HEK293 (cell line): ENCODE results near the gene BMS1.

Experiments used
- BCL11B ChIP-seq: fragments of 450-650 bp; formaldehyde crosslinking; IDR thresholded peaks from 2 replicates; pipeline ENCODE4 v1.5.1; 2016; ENCODE audit warnings: low read depth, missing biosample characterization, missing genetic modification characterization
- FEZF1 ChIP-seq: fragments of 450-650 bp; formaldehyde crosslinking; IDR thresholded peaks from 2 replicates; pipeline ENCODE4 v1.5.1; 2016; ENCODE audit warnings: missing biosample characterization, missing genetic modification characterization
- GLIS2 ChIP-seq: fragments of 450-650 bp; formaldehyde crosslinking; IDR thresholded peaks from 2 replicates; pipeline ENCODE4 v1.5.1; 2016; ENCODE audit warnings: missing biosample characterization, missing genetic modification characterization
- HOXC10 ChIP-seq: sonication (generic); formaldehyde crosslinking; IDR thresholded peaks from 2 replicates; pipeline ENCODE4 v1.8.1; 2023; ENCODE audit warnings: mild to moderate bottlenecking, missing genetic modification reagents
- KLF10 ChIP-seq: fragments of 450-650 bp; IDR thresholded peaks from 2 replicates; pipeline ENCODE4 v1.5.1; 2018; ENCODE audit warnings: missing biosample characterization, mild to moderate bottlenecking, missing genetic modification characterization
- KLF8 ChIP-seq: fragments of 450-650 bp; formaldehyde crosslinking; IDR thresholded peaks from 2 replicates; pipeline ENCODE4 v1.5.1; 2016; ENCODE audit warnings: missing biosample characterization, missing genetic modification characterization
- KLF9 ChIP-seq: fragments of 450-650 bp; formaldehyde crosslinking; IDR thresholded peaks from 2 replicates; pipeline ENCODE4 v1.5.1; 2016; ENCODE audit warnings: missing biosample characterization, missing genetic modification characterization, low read depth
- OVOL3 ChIP-seq: fragments of 450-650 bp; formaldehyde crosslinking; IDR thresholded peaks from 2 replicates; pipeline ENCODE4 v1.5.1; 2016; ENCODE audit warnings: missing biosample characterization, missing genetic modification characterization
- PRDM4 ChIP-seq: fragments of 450-650 bp; formaldehyde crosslinking; IDR thresholded peaks from 2 replicates; pipeline ENCODE4 v1.5.1; 2017; ENCODE audit warnings: missing biosample characterization, missing genetic modification characterization
- SALL2 ChIP-seq: fragments of 450-650 bp; formaldehyde crosslinking; IDR thresholded peaks from 2 replicates; pipeline ENCODE4 v1.5.0; 2017; ENCODE audit warnings: missing biosample characterization, mild to moderate bottlenecking, missing genetic modification characterization, borderline replicate concordance
- SCRT2 ChIP-seq: fragments of 450-650 bp; formaldehyde crosslinking; IDR thresholded peaks from 2 replicates; pipeline ENCODE4 v1.5.1; 2016; ENCODE audit warnings: missing biosample characterization, missing genetic modification characterization
- TCF7L2 ChIP-seq: IDR thresholded peaks from 2 replicates; pipeline ENCODE4 v1.6.1; 2011; ENCODE audit warnings: low read depth, mild to moderate bottlenecking, inconsistent platforms, low read length, moderate library complexity, borderline replicate concordance
- ZBTB20 ChIP-seq: fragments of 450-650 bp; formaldehyde crosslinking; IDR thresholded peaks from 2 replicates; pipeline ENCODE4 v1.5.1; 2016; ENCODE audit warnings: missing biosample characterization, missing genetic modification characterization
- ZNF121 ChIP-seq: fragments of 450-650 bp; formaldehyde crosslinking; IDR thresholded peaks from 2 replicates; pipeline ENCODE4 v1.5.1; 2016; ENCODE audit warnings: missing biosample characterization, missing genetic modification characterization
- ZNF16 ChIP-seq: fragments of 450-650 bp; formaldehyde crosslinking; IDR thresholded peaks from 2 replicates; pipeline ENCODE4 v1.5.1; 2016; ENCODE audit warnings: low read depth, missing biosample characterization, missing genetic modification characterization
- ZNF174 ChIP-seq: fragments of 450-650 bp; formaldehyde crosslinking; IDR thresholded peaks from 2 replicates; pipeline ENCODE4 v1.5.0; 2017; ENCODE audit warnings: missing biosample characterization, mild to moderate bottlenecking, missing genetic modification characterization
- ZNF184 ChIP-seq: fragments of 450-650 bp; IDR thresholded peaks from 2 replicates; pipeline ENCODE4 v1.5.1; 2018; ENCODE audit warnings: missing biosample characterization, mild to moderate bottlenecking, missing genetic modification characterization
- ZNF24 ChIP-seq: fragments of 450-650 bp; formaldehyde crosslinking; IDR thresholded peaks from 2 replicates; pipeline ENCODE4 v1.5.1; 2016; ENCODE audit warnings: missing biosample characterization, missing genetic modification characterization
- ZNF302 ChIP-seq: fragments of 450-650 bp; formaldehyde crosslinking; IDR thresholded peaks from 2 replicates; pipeline ENCODE4 v1.5.1; 2016; ENCODE audit warnings: missing biosample characterization, missing genetic modification characterization, low read depth
- ZNF335 ChIP-seq: fragments of 450-650 bp; formaldehyde crosslinking; conservative IDR thresholded peaks from 2 replicates; pipeline ENCODE4 v1.5.1; 2016; ENCODE audit warnings: missing biosample characterization, missing genetic modification characterization
- ZNF571 ChIP-seq: fragments of 450-650 bp; formaldehyde crosslinking; IDR thresholded peaks from 2 replicates; pipeline ENCODE4 v1.5.0; 2017; ENCODE audit warnings: missing biosample characterization, missing genetic modification characterization
- ZNF610 ChIP-seq: fragments of 450-650 bp; formaldehyde crosslinking; IDR thresholded peaks from 2 replicates; pipeline ENCODE4 v1.5.1; 2016; ENCODE audit warnings: missing biosample characterization, missing genetic modification characterization, borderline replicate concordance
- ZNF645 ChIP-seq: fragments of 450-650 bp; formaldehyde crosslinking; IDR thresholded peaks from 2 replicates; pipeline ENCODE4; 2016; ENCODE audit warnings: missing biosample characterization, missing genetic modification characterization
- ZNF777 ChIP-seq: fragments of 450-650 bp; formaldehyde crosslinking; IDR thresholded peaks from 2 replicates; pipeline ENCODE4 v1.5.1; 2017; ENCODE audit warnings: missing biosample characterization, missing genetic modification characterization, borderline replicate concordance
- ZNF843 ChIP-seq: fragments of 450-650 bp; formaldehyde crosslinking; IDR thresholded peaks from 2 replicates; pipeline ENCODE4 v1.5.1; 2016; ENCODE audit warnings: missing biosample characterization, missing genetic modification characterization
- TF ChIP-seq, protein P1 (sequence below): fragments of 450-650 bp; formaldehyde crosslinking; IDR thresholded peaks from 2 replicates; pipeline ENCODE4 v1.5.1; 2016; ENCODE audit warnings: missing biosample characterization, missing genetic modification characterization
- TF ChIP-seq, protein P2 (sequence below): fragments of 450-650 bp; formaldehyde crosslinking; IDR thresholded peaks from 2 replicates; pipeline ENCODE4 v1.5.1; 2017; ENCODE audit warnings: missing biosample characterization, missing genetic modification characterization
- TF ChIP-seq, protein P3 (sequence below): fragments of 450-650 bp; formaldehyde crosslinking; IDR thresholded peaks from 2 replicates; pipeline ENCODE4 v1.5.1; 2016; ENCODE audit warnings: missing biosample characterization, missing genetic modification characterization
- TF ChIP-seq, protein P4 (sequence below): IDR thresholded peaks from 2 replicates; pipeline ENCODE4 v1.6.1; 2011; ENCODE audit warnings: mild to moderate bottlenecking, low read depth, low read length, borderline replicate concordance

BMS1 gene

GRCh38 chr10:42753507-42754154, 29.0 kb upstream of the BMS1 start (continued):
- TF ChIP-seq ZNF121 (tag by site-specific recombination): no peak
- no peak for TF ChIP-seq PRDM4 (tag by site-specific recombination)
- no peak for TF ChIP-seq TCF7L2
- TF ChIP-seq, protein P1, sequence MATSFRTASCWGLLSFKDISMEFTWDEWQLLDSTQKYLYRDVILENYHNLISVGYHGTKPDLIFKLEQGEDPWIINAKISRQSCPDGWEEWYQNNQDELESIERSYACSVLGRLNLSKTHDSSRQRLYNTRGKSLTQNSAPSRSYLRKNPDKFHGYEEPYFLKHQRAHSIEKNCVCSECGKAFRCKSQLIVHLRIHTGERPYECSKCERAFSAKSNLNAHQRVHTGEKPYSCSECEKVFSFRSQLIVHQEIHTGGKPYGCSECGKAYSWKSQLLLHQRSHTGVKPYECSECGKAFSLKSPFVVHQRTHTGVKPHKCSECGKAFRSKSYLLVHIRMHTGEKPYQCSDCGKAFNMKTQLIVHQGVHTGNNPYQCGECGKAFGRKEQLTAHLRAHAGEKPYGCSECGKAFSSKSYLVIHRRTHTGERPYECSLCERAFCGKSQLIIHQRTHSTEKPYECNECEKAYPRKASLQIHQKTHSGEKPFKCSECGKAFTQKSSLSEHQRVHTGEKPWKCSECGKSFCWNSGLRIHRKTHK: no peak
- 0 out of 2 replicates have a peak, but pooled peaks have one; percentile 23 for TF ChIP-seq ZNF24
- TF ChIP-seq, protein P2, sequence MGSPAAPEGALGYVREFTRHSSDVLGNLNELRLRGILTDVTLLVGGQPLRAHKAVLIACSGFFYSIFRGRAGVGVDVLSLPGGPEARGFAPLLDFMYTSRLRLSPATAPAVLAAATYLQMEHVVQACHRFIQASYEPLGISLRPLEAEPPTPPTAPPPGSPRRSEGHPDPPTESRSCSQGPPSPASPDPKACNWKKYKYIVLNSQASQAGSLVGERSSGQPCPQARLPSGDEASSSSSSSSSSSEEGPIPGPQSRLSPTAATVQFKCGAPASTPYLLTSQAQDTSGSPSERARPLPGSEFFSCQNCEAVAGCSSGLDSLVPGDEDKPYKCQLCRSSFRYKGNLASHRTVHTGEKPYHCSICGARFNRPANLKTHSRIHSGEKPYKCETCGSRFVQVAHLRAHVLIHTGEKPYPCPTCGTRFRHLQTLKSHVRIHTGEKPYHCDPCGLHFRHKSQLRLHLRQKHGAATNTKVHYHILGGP (tag by site-specific recombination): no peak
- no peak; the same call in 1 of the 2 replicates for TF ChIP-seq GLIS2 (tag by site-specific recombination)
- TF ChIP-seq KLF9: peak; percentile 43; the same call in 1 of the 2 replicates
- TF ChIP-seq ZNF571 (tag by site-specific recombination): no peak
- TF ChIP-seq ZNF302 (tag by site-specific recombination): no peak
- TF ChIP-seq ZBTB20 (tag by site-specific recombination): peak; percentile 61
- TF ChIP-seq, protein P3, sequence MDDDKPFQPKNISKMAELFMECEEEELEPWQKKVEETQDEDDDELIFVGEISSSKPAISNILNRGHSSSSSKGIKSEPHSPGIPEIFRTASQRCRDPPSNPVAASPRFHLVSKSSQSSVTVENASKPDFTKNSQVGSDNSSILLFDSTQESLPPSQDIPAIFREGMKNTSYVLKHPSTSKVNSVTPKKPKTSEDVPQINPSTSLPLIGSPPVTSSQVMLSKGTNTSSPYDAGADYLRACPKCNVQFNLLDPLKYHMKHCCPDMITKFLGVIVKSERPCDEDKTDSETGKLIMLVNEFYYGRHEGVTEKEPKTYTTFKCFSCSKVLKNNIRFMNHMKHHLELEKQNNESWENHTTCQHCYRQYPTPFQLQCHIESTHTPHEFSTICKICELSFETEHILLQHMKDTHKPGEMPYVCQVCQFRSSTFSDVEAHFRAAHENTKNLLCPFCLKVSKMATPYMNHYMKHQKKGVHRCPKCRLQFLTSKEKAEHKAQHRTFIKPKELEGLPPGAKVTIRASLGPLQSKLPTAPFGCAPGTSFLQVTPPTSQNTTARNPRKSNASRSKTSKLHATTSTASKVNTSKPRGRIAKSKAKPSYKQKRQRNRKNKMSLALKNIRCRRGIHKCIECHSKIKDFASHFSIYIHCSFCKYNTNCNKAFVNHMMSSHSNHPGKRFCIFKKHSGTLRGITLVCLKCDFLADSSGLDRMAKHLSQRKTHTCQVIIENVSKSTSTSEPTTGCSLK (tag by site-specific recombination): no peak
- no peak for TF ChIP-seq ZNF645 (tag by site-specific recombination)
- TF ChIP-seq FEZF1 (tag by site-specific recombination): no peak
- TF ChIP-seq OVOL3 (tag by site-specific recombination): no peak
- TF ChIP-seq ZNF335 (tag by site-specific recombination): peak; percentile 92
- TF ChIP-seq ZNF184 (tag by site-specific recombination): no peak
- TF ChIP-seq KLF8 (tag by site-specific recombination): no peak
- TF ChIP-seq, protein P4, sequence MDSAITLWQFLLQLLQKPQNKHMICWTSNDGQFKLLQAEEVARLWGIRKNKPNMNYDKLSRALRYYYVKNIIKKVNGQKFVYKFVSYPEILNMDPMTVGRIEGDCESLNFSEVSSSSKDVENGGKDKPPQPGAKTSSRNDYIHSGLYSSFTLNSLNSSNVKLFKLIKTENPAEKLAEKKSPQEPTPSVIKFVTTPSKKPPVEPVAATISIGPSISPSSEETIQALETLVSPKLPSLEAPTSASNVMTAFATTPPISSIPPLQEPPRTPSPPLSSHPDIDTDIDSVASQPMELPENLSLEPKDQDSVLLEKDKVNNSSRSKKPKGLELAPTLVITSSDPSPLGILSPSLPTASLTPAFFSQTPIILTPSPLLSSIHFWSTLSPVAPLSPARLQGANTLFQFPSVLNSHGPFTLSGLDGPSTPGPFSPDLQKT: no peak
- no peak for TF ChIP-seq ZNF843
- no peak for TF ChIP-seq ZNF174 (tag by site-specific recombination)
- no peak for TF ChIP-seq KLF10 (tag by site-specific recombination)
- no peak for TF ChIP-seq BCL11B (tag by site-specific recombination)
- TF ChIP-seq SCRT2: peak; percentile 47; the same call in 1 of the 2 replicates
- TF ChIP-seq SALL2 (tag by site-specific recombination): no peak
- TF ChIP-seq HOXC10: no peak
- TF ChIP-seq ZNF777: no peak
- TF ChIP-seq ZNF16: no peak
- peak; percentile 83; the same call in 1 of the 2 replicates for TF ChIP-seq ZNF610 (tag by site-specific recombination)
